ENCODE measurements around the gene SFXN5.

GRCh38 chr2:72983500-72984161 lies 87.9 kb downstream of the SFXN5 start:
- TF ChIP-seq CTCF (conservative IDR thresholded peaks at IDR 0.05; ENCODE audit: low read depth, low read length) (no peak), EZH2 (IDR thresholded peaks at IDR 0.05; ENCODE audit: low read length, unreplicated experiment) (no peak), EZH2phosphoT487 (IDR thresholded peaks at IDR 0.05; ENCODE audit: borderline replicate concordance, low read length) (no peak)
